Esophagus (tissue), 2 donors: Measurements from ENCODE around the gene SPATA18. TPM values are rescaled to one million over a fixed set of nuclear protein-coding genes. Genes with fewer than 3 reads are reported as not detected.
A peak's percentile ranks its signal among the peaks of the same experiment; 100 is the strongest.

Experiments used
- H3K27ac ChIP-seq, 2 donors: one replicate each; pipeline ENCODE4 v1.5.1; 2013; ENCODE audit warnings: low read depth in 2 of 2, mild to moderate bottlenecking in 2 of 2, inconsistent platforms in 1 of 2, low read length in 1 of 2, moderate library complexity in 1 of 2
- H3K27me3 ChIP-seq, 2 donors: one replicate each; pipeline ENCODE4 v1.6.1; 2013; ENCODE audit warnings: low read length in 2 of 2, control low read depth in 1 of 2, mild to moderate bottlenecking in 1 of 2; ENCODE audit not compliant: insufficient read depth in 2 of 2, control insufficient read depth in 1 of 2
- H3K36me3 ChIP-seq, 2 donors: one replicate each; pipeline ENCODE4 v1.6.1; 2013; ENCODE audit warnings: low read length in 1 of 2; ENCODE audit not compliant: control insufficient read depth in 2 of 2, insufficient read depth in 2 of 2
- H3K4me1 ChIP-seq, 2 donors: one replicate each; pipeline ENCODE4 v1.6.1; 2013; ENCODE audit warnings: low read length in 1 of 2; ENCODE audit not compliant: control insufficient read depth in 2 of 2, insufficient read depth in 2 of 2
- H3K4me3 ChIP-seq, 2 donors: one replicate each; pipeline ENCODE4 v1.5.1; 2013; ENCODE audit warnings: low read length in 2 of 2, mild to moderate bottlenecking in 2 of 2, low read depth in 1 of 2, moderate library complexity in 1 of 2
- H3K9me3 ChIP-seq, 2 donors: one replicate each; pipeline ENCODE4 v1.6.1; 2013; ENCODE audit warnings: mild to moderate bottlenecking in 2 of 2, low read depth in 1 of 2, low read length in 1 of 2, moderate library complexity in 1 of 2; ENCODE audit not compliant: control insufficient read depth in 2 of 2, insufficient read depth in 1 of 2
- WGBS, 2 donors: extraction: QIAGEN DNeasy Blood & Tissue Kit; methylation state at CpG; one replicate each; pipeline ENCODE4 v1.1.7; 2013; 5-methylcytosine and 5-hydroxymethylcytosine counted together
- polyA plus RNA-seq, 2 donors: library from polyadenylated mRNA; stranded (reverse); fragments of 200-250 nt; gene quantifications; one replicate each; pipeline ENCODE4 v1.2.3, GENCODE V29; 2013
- donor health status: healthy with polysubstance abuse.
- donor health status: Bipolar disorder and iron deficiency.

SPATA18 gene
- polyA plus RNA-seq, 2 donors = 2.5 to 3.2 TPM

DNA sequence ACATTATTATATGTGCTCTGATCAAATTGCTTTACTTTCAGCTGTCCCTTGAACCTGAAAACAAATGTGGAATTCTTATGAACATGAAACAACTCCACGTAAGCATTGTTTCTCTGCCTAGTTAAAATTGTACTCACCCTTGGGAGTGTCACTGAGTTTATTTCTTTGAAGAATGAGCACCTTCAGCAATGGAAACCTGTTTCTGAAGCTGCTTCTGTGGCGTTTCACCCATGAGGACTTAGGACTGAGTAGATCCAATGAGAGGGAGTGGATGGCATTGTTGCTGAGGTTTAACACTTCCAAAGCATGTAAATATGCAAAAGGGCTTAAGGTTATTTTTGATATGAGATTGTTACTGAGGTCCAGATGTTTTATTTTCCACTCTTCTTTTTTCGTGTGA, 34.1 kb upstream of the SPATA18 start:
- Histone ChIP-seq H3K4me1 (no peaks in the 10 kb centered on the region), H3K4me3 (no peak overlapping the region), H3K9me3 (no peaks in the 10 kb centered on the region), H3K27me3 (no peaks in the 10 kb centered on the region), H3K36me3 (no peaks in the 10 kb centered on the region), H3K27ac (no peak overlapping the region)
- 64 to 82% methylated on average over 3 of the region's 3 CpGs for WGBS, 2 donors

DNA sequence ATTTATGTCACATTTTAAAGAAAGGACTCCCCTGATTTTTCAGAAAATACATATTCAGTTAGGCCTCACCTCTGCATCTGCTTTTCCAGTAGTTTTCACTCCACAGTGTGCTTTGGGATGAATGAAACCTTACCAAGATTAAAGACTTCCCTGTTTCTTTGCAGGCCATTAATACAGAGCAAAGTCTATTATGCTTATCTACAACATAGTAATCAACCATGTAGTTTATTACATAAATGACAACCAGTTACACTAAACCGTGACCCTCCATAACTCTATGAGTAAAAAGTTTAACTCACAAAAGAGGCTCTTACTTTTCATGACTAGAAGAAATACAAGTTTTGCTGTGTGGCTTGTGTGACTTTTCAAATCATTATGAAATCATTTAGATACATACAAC, 33.3 kb upstream of the SPATA18 start:
- WGBS, 2 donors = 31 to 52% methylated on average over 1 of the region's 1 CpG
- no peak overlapping the region for H3K27ac ChIP-seq

DNA sequence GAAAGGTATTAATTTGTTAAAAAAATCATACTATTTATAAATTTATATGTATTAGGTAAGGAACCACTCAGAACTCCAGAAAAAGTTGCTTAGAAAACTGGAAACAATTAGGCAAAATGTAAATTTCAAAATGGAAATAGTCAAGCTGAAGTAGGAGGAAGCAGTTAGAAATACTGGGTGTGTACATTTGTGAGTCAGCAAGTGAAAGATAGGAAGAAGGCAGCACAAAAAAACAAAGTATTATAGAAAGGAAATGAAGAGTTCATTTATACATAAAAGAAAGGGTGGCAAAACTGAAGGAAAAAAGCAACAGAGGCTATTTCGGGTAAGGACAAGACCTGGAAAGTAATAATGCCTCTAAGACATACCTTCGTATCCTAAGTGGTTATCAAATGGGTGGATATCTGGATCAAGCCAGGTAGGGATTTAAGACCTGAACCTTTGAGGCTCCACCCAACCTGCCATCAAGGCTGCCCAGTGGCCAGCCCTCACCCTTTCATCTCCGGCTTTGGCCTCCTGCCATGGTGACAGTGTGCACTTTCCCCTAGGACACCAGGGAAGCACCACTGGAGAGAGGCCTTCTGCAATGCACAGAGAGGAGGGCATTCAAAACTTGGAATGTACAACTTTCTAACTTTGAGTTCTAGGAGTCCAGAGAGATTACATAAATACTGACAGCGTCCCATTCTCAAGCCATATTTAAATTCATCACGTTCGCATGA, 31.0 kb upstream of the SPATA18 start, which contains the start of gene LRRC66:
TSS of gene LRRC66 (minus strand) at position 428 of the 722 bp plus-strand sequence. CDS start 2,750 bp downstream, outside the sequence.
- Histone ChIP-seq H3K9me3 (no peaks in the 10 kb centered on the region), H3K36me3 (peaks cover 0 to 2% of the 10 kb centered on the region in 2 donors), H3K4me3 (no peak within 1 kb of the TSS), H3K27me3 (no peaks in the 10 kb centered on the region), H3K4me1 (no peaks in the 10 kb centered on the region), H3K27ac (no peak within 1 kb of the TSS)
- WGBS, 2 donors = 79 to 83% methylated on average over 6 of the region's 6 CpGs

More for the DNA sequence above, 33.3 kb upstream of the SPATA18 start:
- H3K9me3 ChIP-seq = no peaks in the 10 kb centered on the region
- no peak overlapping the region for H3K4me3 ChIP-seq
- H3K27me3 ChIP-seq = no peaks in the 10 kb centered on the region
- H3K4me1 ChIP-seq = no peaks in the 10 kb centered on the region
- no peaks in the 10 kb centered on the region for H3K36me3 ChIP-seq

DNA sequence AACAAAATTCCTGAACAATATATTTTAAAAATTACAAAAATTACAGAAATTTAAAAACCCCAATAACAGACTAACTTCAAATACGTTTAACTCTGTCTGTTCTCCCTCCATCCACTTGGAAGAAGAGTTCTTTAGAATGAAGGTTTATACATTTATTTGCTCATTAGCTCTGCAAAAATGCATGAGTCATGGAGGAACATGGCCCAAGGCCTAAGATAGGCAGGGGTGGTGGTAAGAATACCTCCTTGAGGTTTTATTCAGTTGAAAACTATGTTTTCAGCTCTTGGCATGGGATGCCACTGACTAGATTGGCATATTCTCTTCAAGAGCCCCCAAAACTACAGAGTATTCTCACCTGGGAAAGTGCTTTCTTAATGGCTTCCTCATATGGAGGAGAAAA, 22.1 kb upstream of the SPATA18 start:
- H3K36me3 ChIP-seq = peaks cover 0 to 2% of the 10 kb centered on the region in 2 donors
- H3K9me3 ChIP-seq = no peaks in the 10 kb centered on the region
- H3K4me3 ChIP-seq = no peak overlapping the region
- H3K27me3 ChIP-seq = no peaks in the 10 kb centered on the region
- no peaks in the 10 kb centered on the region for H3K4me1 ChIP-seq
- WGBS, 2 donors = 49 to 71% methylated on average over 1 of the region's 1 CpG
- no peak overlapping the region for H3K27ac ChIP-seq

DNA sequence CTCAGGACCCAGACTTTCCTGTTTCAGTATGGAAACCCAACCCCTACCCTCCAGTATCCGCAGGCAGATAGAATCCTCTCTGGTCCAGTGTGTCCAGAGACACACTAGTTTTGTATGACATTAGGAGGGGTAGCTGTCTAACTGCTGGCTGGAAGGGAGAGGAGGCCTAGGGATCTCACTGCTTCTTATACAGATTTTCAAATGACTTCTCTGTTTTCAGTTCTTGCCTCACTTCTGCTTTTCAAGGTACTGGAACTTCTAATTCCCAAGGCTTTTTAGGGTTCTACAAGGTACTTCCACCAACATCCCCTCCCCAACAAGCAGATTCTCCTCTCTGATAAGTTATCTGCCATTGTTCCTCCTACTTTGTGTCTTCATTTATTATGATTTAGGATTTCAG, 19.1 kb upstream of the SPATA18 start:
- Histone ChIP-seq H3K4me3 (no peak overlapping the region), H3K4me1 (no peaks in the 10 kb centered on the region), H3K27ac (no peak overlapping the region), H3K9me3 (no peaks in the 10 kb centered on the region), H3K27me3 (no peaks in the 10 kb centered on the region), H3K36me3 (peaks cover 0 to 2% of the 10 kb centered on the region in 2 donors)
- 92 to 95% methylated on average over 1 of the region's 1 CpG for WGBS, 2 donors

DNA sequence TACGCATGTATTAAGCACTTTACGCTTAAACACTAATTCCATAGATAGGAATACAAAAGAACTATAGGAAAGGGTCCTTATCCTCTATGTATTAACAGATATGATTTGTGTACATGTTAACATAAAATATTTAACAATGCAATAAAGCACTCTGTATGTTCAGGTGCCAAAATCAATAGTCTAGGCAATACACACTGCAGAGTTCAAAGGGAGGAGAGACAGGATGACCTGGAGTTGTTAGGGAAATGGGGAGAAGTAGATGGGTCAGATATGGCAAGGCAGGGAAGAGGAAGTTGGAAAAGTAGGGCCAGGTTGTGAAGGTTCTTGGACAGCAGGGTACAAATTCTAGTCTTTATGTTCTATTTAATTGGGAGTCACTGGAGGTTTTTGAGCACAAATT, 15.9 kb upstream of the SPATA18 start:
- 86 to 96% methylated on average over 2 of the region's 2 CpGs for WGBS, 2 donors
- no peak overlapping the region for H3K4me3 ChIP-seq
- H3K27ac ChIP-seq = no peak overlapping the region
- no peaks in the 10 kb centered on the region for H3K36me3 ChIP-seq
- no peaks in the 10 kb centered on the region for H3K27me3 ChIP-seq
- no peaks in the 10 kb centered on the region for H3K9me3 ChIP-seq
- H3K4me1 ChIP-seq = no peaks in the 10 kb centered on the region

DNA sequence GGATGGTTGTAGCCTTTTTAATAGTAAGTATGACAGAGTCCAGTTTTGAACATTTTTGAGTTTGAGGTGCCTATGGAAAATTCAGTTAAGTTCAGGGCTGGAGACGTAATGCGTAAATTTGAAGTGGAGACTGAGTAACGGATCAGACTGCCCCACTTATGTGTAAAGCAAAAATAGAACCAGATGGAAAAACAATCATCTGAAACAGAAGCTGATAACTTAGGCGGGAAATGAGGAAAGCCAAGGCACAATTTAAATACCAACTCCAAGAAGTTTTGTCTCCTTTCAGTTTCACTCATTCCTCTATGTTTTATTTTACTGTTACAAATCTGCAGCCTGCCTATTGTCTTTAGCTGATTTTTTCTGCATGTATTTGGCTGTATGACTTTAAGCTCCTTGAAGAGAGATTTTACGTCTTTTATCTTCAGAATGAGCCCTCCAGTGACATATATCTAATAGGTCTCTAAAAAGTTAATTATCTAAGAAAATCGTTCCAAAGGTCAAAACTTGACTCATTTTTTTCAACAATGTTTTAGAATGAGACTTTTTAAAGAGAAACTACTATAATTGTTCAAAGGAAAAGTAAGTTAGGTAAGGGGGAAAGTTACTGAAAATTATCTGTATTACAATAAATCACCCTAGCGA, 14.1 kb upstream of the SPATA18 start:
- peak overlapping the region in 1 of 2 donors; percentile 64 for H3K4me3 ChIP-seq
- no peaks in the 10 kb centered on the region for H3K4me1 ChIP-seq
- WGBS, 2 donors = 41 to 49% methylated on average over 7 of the region's 7 CpGs
- H3K36me3 ChIP-seq = no peaks in the 10 kb centered on the region
- no peaks in the 10 kb centered on the region for H3K9me3 ChIP-seq
- no peaks in the 10 kb centered on the region for H3K27me3 ChIP-seq
- no peak overlapping the region for H3K27ac ChIP-seq

DNA sequence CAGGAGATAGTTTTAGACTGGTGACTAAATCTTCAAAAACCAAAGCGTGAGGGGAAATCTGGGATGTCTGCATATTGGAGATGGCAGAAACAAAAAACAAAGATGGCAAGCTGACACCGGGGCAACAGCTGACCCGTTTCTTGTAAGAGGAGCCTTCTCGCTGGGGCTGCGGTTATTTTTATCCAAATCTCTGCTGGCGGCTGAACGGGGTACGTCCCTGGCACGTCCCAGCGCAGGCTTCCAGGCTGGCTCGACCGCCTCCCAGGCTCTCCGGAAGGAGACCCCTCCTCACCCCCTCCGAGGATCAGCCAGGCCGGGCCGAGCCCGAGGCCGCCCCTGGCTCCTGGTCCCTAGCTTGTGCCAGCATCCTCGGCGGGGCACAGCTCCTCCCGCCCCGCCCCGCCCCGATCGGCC, 13.4 kb upstream of the SPATA18 start:
- 1% methylated on average over 10 to 25 of the region's 25 CpGs for WGBS, 2 donors
- H3K27ac ChIP-seq = peak overlapping the region; percentile 61 to 81
- no peaks in the 10 kb centered on the region for H3K4me1 ChIP-seq
- H3K27me3 ChIP-seq = no peaks in the 10 kb centered on the region
- H3K9me3 ChIP-seq = no peaks in the 10 kb centered on the region
- H3K4me3 ChIP-seq = peak overlapping the region; percentile 61 to 64
- H3K36me3 ChIP-seq = no peaks in the 10 kb centered on the region

DNA sequence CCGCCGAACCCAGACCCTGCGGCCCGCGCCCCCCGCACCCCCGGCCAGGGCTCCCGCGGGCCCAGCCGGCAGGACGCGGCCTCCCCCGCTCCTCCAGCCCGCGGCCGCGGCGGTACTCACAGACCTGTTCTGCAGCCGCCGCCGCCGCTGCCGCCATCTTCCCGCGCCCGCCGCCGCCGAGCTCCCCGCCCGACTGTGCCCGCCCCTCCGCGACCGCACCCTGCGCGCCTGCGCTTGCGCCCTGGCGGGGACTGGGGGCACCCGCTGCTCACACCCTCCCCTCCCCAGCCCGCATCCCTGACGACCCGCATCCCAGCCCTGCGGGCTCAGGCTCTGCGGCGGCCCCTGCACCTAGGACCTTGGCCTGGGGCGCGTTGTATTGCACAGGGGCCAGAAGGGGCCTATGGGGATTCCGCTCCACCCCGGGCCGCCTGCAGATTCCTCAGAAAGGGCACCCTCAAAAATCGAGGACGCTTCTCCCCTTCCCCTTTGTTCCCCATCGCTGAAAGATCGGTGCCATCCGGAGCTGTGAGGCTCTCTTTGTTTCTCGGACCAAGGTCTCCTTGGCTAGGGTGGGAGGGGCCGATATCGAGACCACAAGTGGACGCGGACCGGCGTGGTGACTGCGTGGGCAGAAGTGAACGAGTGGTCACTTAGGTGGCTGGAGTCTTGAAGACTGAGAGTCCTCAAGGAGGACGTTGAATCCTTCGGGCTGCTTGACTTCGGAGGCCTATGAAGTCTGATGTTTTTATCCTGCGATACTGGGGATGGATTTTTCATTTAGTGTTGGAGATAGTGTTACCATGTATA, 12.8 kb upstream of the SPATA18 start, which contains the start of gene SGCB:
TSS of gene SGCB (minus strand) at position 197 of the 810 bp plus-strand sequence. CDS start at position 157, 40 bp downstream.
- peak within 1 kb of the TSS; percentile 61 to 81 for H3K27ac ChIP-seq
- WGBS, 2 donors = 3 to 6% methylated on average over 52 to 70 of the region's 70 CpGs
- no peaks in the 10 kb centered on the region for H3K36me3 ChIP-seq

More for the DNA sequence above, 12.8 kb upstream of the SPATA18 start, which contains the start of gene SGCB:
- Histone ChIP-seq H3K4me3 (peak within 1 kb of the TSS; percentile 61 to 64), H3K9me3 (no peaks in the 10 kb centered on the region), H3K4me1 (no peaks in the 10 kb centered on the region), H3K27me3 (no peaks in the 10 kb centered on the region)
